HG02610 (cell line): ENCODE results near the gene KLHL15.

Experiments
- ATAC-seq: cut with Tn5 transposase; IDR thresholded peaks from one replicate; pipeline ENCODE4 v1.9.1; 2021; ENCODE audit warnings: mild to moderate bottlenecking, moderate library complexity; ENCODE audit not compliant: unreplicated experiment

KLHL15 gene

DNA sequence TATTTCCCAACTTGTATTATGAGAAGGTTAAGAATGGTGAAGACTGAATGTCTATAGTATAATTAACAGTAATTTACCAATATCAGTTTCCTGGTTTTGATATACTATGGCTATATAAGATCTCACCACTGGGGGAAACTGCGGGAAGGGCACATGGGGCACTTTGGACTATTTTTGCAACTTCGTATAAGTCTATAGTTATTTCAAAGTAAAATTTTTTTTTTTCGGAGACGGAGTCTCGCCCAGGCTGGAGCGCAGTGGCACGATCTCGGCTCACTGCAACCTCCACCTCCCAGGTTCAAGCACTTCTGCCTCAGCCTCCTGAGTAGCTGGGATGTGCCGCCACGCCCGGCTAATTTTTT, 73.1 kb downstream of the KLHL15 start:
- no peak for ATAC-seq

GRCh38 chrX:23952984-23953907, 73.7 kb downstream of the KLHL15 start:
- ATAC-seq: peak; percentile 97

GRCh38 chrX:23952391-23952790, 74.6 kb downstream of the KLHL15 start:
- no peak for ATAC-seq

GRCh38 chrX:23945206-23945605, 81.8 kb downstream of the KLHL15 start:
- ATAC-seq: no peak

DNA sequence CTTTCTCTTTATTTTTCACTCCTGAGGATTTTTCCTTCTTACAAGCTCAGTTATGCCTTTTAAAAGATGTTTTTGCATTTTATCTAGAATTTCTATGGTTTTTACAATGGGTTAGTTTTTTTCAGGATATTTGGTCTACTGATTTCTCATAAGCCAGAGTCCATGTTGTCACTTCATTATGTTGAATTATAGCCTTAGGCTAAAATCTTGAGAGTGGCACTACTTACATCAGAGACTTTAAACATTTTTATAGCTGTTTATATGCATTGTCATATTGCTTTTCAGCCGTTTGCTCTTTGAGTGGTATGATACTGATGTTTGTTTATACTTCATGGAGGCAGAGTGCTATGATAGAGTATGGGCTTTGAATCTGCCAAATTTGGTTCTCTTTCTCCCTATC, 82.8 kb downstream of the KLHL15 start:
- ATAC-seq: no peak

GRCh38 chrX:23939203-23939602, 87.8 kb downstream of the KLHL15 start:
- ATAC-seq: no peak

GRCh38 chrX:23938690-23939089, 88.3 kb downstream of the KLHL15 start:
- ATAC-seq: no peak

DNA sequence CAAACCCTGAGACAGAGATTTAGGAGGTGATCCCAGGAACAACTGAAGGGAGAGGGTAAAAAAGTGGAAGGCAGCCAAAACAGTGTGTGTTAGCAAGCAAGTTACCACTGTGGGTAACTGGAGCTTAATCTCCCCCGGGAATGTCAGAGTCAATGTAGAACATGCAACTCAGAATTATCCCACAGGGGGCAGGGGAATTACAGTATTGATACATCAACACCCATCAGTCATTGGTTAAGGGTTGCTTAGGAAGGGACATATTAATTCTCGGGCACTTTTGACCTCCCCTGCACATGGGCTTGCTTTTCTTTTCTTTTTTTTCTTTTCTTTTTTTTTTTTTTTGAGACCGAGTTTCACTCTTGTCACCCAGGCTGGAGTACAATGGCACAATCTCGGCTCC, 89.9 kb downstream of the KLHL15 start:
- no peak for ATAC-seq

GRCh38 chrX:23936180-23936579, 90.8 kb downstream of the KLHL15 start:
- no peak for ATAC-seq

GRCh38 chrX:23935106-23935505, 91.9 kb downstream of the KLHL15 start:
- no peak for ATAC-seq
